Ishikawa (cell line): Measurements from ENCODE around the gene MAPK4.

Source experiments
- CEBPB ChIP-seq: IDR thresholded peaks from 2 replicates; pipeline ENCODE4 v1.6.1; 2012
- CREB1 ChIP-seq: IDR thresholded peaks from 2 replicates; pipeline ENCODE4 v1.6.1; 2012; ENCODE audit warnings: low read depth
- RAD21 ChIP-seq: IDR thresholded peaks from 2 replicates; pipeline ENCODE4 v1.6.1; 2012; ENCODE audit warnings: low read depth
- TEAD4 ChIP-seq: IDR thresholded peaks from 2 replicates; pipeline ENCODE4 v1.6.1; 2012
- YY1 ChIP-seq: IDR thresholded peaks from 2 replicates; pipeline ENCODE4 v1.6.1; 2012; ENCODE audit warnings: low read depth
- TF ChIP-seq, protein P1 (sequence below): IDR thresholded peaks from 2 replicates; pipeline ENCODE4 v1.6.1; 2012

DNA sequence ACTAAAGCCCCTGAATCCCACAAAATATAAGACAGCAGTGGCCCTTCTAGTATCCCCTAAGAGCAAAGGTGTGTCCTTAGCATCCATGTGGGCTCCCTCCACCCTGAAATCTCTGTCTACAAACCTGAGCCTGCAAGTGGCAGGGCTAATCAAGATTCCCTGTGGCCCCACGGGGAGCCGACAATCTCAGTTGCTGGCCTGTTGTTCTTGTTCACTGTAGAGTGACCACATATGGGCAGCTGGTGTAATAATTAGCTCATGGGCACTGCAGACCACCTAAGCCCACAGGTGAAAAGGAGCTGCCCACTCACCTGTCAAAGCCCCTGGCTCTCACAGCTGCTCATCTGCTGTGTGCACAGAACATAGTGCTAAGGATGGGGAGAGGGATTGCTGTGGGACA, 157.7 kb downstream of the MAPK4 start:
- TF ChIP-seq YY1 (no peak), CREB1 (no peak), CEBPB (no peak), RAD21 (no peak), TEAD4 (no peak)
- TF ChIP-seq, protein P1, sequence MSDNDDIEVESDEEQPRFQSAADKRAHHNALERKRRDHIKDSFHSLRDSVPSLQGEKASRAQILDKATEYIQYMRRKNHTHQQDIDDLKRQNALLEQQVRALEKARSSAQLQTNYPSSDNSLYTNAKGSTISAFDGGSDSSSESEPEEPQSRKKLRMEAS = no peak
